ENCODE data around the gene SNRNP35.
A peak's percentile ranks its signal among the peaks of the same experiment; 100 is the strongest.

SNRNP35 gene

DNA sequence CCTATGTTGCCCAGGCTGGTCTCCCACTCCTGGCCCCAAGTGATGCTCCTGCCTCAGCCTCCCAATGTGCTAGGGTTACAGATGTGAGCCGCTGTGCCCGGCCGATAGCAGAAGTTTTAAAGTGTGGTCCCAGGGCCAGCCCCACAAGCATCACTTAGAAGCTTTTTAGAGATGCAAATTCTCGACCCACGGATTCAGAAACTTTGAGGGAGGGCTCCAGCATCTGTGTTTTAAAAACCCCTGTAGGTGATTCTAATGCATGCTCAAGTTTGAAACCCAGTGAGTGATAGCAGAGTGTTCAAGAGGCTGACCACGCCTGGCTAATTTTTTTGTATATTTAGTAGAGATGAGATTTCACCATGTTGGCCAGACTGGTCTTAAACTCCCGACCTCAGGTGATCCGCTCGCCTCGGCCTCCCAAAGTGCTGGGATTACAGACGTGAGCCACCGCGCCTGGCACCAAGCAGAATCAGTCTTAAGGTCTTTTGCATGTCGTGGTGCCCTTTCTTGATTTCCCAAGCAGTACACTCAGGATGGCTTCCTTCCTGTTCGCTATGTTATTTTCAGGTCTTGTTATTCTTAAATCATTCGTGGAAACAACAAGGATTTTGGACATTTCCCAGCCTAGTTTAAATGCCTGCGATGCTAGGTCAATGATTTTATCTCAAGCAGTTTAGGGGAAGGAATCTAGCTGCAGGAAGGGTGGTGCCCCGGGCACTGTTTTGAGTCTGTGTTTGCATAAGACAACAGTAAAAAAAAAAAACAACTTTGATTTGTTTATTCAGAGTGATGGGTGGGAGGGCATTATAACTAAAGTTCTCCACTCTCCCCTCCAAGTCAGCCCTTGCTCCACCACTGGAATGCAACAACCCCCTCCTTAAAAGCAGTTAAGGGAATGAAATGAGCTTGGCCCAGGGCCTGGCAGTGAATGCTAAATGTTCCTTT lies 12.3 kb upstream of the SNRNP35 start:
- Histone ChIP-seq H3K4me3 (ENCODE audit: low read length, poor library complexity, severe bottlenecking) (no peak overlapping the region), H2AFZ (ENCODE audit: low read length) (no peak overlapping the region), H3K36me3 (ENCODE audit: insufficient read depth, low read length) (no peaks in the 10 kb centered on the region), H3K9me2 (replicated peaks; ENCODE audit: low read depth, low read length) (no peaks in the 10 kb centered on the region), H3F3A (ENCODE audit: low read depth) (no peaks in the 10 kb centered on the region), H3K4me2 (ENCODE audit: low read depth, low read length, poor library complexity, severe bottlenecking) (no peak overlapping the region), H3K9ac (ENCODE audit: low read depth, low read length, poor library complexity, severe bottlenecking) (no peak overlapping the region), H3K79me2 (ENCODE audit: insufficient read depth, low read length) (no peaks in the 10 kb centered on the region), H3K4me1 (ENCODE audit: insufficient read depth, low read length, poor library complexity, severe bottlenecking) (no peaks in the 10 kb centered on the region), H3K9me3 (ENCODE audit: insufficient read depth, low read depth, low read length) (no peaks in the 10 kb centered on the region), H4K20me1 (ENCODE audit: insufficient read depth, low read length, poor library complexity, severe bottlenecking) (no peaks in the 10 kb centered on the region), H3K27me3 (ENCODE audit: insufficient read depth, low read length, poor library complexity, severe bottlenecking) (no peaks in the 10 kb centered on the region)
- TF ChIP-seq, protein P1, sequence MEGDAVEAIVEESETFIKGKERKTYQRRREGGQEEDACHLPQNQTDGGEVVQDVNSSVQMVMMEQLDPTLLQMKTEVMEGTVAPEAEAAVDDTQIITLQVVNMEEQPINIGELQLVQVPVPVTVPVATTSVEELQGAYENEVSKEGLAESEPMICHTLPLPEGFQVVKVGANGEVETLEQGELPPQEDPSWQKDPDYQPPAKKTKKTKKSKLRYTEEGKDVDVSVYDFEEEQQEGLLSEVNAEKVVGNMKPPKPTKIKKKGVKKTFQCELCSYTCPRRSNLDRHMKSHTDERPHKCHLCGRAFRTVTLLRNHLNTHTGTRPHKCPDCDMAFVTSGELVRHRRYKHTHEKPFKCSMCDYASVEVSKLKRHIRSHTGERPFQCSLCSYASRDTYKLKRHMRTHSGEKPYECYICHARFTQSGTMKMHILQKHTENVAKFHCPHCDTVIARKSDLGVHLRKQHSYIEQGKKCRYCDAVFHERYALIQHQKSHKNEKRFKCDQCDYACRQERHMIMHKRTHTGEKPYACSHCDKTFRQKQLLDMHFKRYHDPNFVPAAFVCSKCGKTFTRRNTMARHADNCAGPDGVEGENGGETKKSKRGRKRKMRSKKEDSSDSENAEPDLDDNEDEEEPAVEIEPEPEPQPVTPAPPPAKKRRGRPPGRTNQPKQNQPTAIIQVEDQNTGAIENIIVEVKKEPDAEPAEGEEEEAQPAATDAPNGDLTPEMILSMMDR (conservative IDR thresholded peaks at IDR 0.05; ENCODE audit: low read length): no peak
- TF ChIP-seq EZH2phosphoT487 (IDR thresholded peaks at IDR 0.05; ENCODE audit: borderline replicate concordance): no peak

DNA sequence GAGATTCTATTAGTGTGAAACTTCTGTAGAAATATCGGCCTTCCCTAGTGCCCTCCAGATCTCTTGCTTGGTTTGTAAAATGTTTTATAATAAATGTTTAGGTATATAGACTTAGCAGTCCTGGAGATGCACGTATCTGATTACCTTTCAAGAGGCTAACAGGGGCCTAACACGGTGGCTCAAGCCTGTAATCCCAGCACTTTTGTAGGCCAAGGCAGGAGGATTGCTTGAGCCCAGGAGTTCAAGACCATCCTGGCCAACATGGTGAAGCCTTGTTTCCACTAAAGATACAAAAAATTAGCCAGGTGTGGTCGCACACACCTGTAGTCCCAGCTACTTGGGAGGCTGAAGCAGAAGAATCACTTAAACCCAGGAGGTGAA lies 11.6 kb upstream of the SNRNP35 start:
- H3K79me2 ChIP-seq (ENCODE audit: insufficient read depth, low read length): no peaks in the 10 kb centered on the region
- no peak overlapping the region for H3K9ac ChIP-seq (ENCODE audit: low read depth, low read length, poor library complexity, severe bottlenecking)
- no peaks in the 10 kb centered on the region for H4K20me1 ChIP-seq (ENCODE audit: insufficient read depth, low read length, poor library complexity, severe bottlenecking)
- H3K9me3 ChIP-seq (ENCODE audit: insufficient read depth, low read depth, low read length): no peaks in the 10 kb centered on the region
- H3K36me3 ChIP-seq (ENCODE audit: insufficient read depth, low read length): no peaks in the 10 kb centered on the region
- H3F3A ChIP-seq (ENCODE audit: low read depth): no peaks in the 10 kb centered on the region
- no peaks in the 10 kb centered on the region for H3K9me2 ChIP-seq (replicated peaks; ENCODE audit: low read depth, low read length)
- H3K4me2 ChIP-seq (ENCODE audit: low read depth, low read length, poor library complexity, severe bottlenecking): no peak overlapping the region
- no peak overlapping the region for H3K4me3 ChIP-seq (ENCODE audit: low read length, poor library complexity, severe bottlenecking)
- no peaks in the 10 kb centered on the region for H3K4me1 ChIP-seq (ENCODE audit: insufficient read depth, low read length, poor library complexity, severe bottlenecking)
- no peak overlapping the region for H2AFZ ChIP-seq (ENCODE audit: low read length)
- H3K27me3 ChIP-seq (ENCODE audit: insufficient read depth, low read length, poor library complexity, severe bottlenecking): no peaks in the 10 kb centered on the region
- TF ChIP-seq, protein P1 (conservative IDR thresholded peaks at IDR 0.05; ENCODE audit: low read length): no peak
- no peak for TF ChIP-seq EZH2phosphoT487 (IDR thresholded peaks at IDR 0.05; ENCODE audit: borderline replicate concordance)

DNA sequence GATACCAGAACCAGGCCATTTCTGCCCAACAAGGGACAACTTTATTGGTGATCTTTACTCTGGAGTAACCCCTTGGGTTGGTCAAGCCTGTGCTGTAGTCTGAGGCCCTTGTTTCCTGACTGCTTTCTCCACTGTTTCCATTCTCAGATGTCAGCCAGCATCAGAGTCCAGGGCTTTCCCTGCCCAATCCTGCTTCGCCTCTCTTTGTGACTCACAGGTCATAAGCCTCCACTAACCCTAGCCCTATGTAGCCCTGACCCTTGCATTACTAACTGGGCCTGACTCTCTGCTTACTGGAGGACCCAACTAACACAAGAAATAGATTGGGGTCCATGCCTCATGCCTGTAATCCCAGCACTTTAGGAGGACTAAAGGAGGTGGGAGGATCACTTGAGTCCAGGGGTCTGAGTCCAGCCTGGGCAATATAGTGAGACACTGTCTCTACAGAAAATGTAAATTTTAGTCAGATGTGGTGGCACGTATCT lies 8.6 kb upstream of the SNRNP35 start:
- Histone ChIP-seq H3K9me2 (replicated peaks; ENCODE audit: low read depth, low read length) (no peaks in the 10 kb centered on the region), H3F3A (ENCODE audit: low read depth) (0 out of 2 replicates have a peak, but pooled peaks cover 4% of the 10 kb centered on the region), H4K20me1 (ENCODE audit: insufficient read depth, low read length, poor library complexity, severe bottlenecking) (no peaks in the 10 kb centered on the region), H3K4me3 (ENCODE audit: low read length, poor library complexity, severe bottlenecking) (no peak overlapping the region), H2AFZ (ENCODE audit: low read length) (0 out of 2 replicates have a peak overlapping the region, but pooled peaks have one; percentile 60), H3K9me3 (ENCODE audit: insufficient read depth, low read depth, low read length) (no peaks in the 10 kb centered on the region), H3K4me1 (ENCODE audit: insufficient read depth, low read length, poor library complexity, severe bottlenecking) (no peaks in the 10 kb centered on the region), H3K4me2 (ENCODE audit: low read depth, low read length, poor library complexity, severe bottlenecking) (no peak overlapping the region), H3K36me3 (ENCODE audit: insufficient read depth, low read length) (no peaks in the 10 kb centered on the region), H3K27me3 (ENCODE audit: insufficient read depth, low read length, poor library complexity, severe bottlenecking) (no peaks in the 10 kb centered on the region), H3K9ac (ENCODE audit: low read depth, low read length, poor library complexity, severe bottlenecking) (no peak overlapping the region), H3K79me2 (ENCODE audit: insufficient read depth, low read length) (no peaks in the 10 kb centered on the region)
- TF ChIP-seq EZH2phosphoT487 (IDR thresholded peaks at IDR 0.05; ENCODE audit: borderline replicate concordance): no peak
- TF ChIP-seq, protein P1 (conservative IDR thresholded peaks at IDR 0.05; ENCODE audit: low read length): no peak

Data from Loucy (cell line).